T-helper 9 cell (primary cell): Measurements from ENCODE around the gene AKT3.

ENCODE experiments used
- DNase-seq: peaks from one replicate; pipeline ENCODE4 v3.0.0-alpha.2; 2020

The AKT3 gene

GRCh38 chr1:243548516-243548915, 301.5 kb downstream of the AKT3 start:
- no peak for DNase-seq

GRCh38 chr1:243547891-243548290, 302.2 kb downstream of the AKT3 start:
- no peak for DNase-seq

GRCh38 chr1:243546457-243546856, 303.6 kb downstream of the AKT3 start:
- DNase-seq = no peak

GRCh38 chr1:243543501-243543900, 306.5 kb downstream of the AKT3 start:
- no peak for DNase-seq

GRCh38 chr1:243542739-243543415, 307.2 kb downstream of the AKT3 start:
- no peak for DNase-seq

GRCh38 chr1:243539636-243540035, 310.4 kb downstream of the AKT3 start:
- no peak for DNase-seq

- no peak for DNase-seq
Observed at GRCh38 chr1:243535014-243535413, 315.0 kb downstream of the AKT3 start.

- DNase-seq = no peak
Observed at GRCh38 chr1:243529512-243529911, 320.5 kb downstream of the AKT3 start.

GRCh38 chr1:243528459-243529121, 321.5 kb downstream of the AKT3 start:
- DNase-seq = no peak

GRCh38 chr1:243526180-243526579, 323.9 kb downstream of the AKT3 start:
- DNase-seq = no peak

GRCh38 chr1:243525085-243525487, 325.0 kb downstream of the AKT3 start:
- no peak for DNase-seq

GRCh38 chr1:243523766-243524165, 326.3 kb downstream of the AKT3 start:
- no peak for DNase-seq

- no peak for DNase-seq
Observed at GRCh38 chr1:243520831-243521230, 329.2 kb downstream of the AKT3 start.

GRCh38 chr1:243514927-243515326, 335.1 kb downstream of the AKT3 start:
- no peak for DNase-seq

- DNase-seq = no peak
Observed at GRCh38 chr1:243513726-243514491, 336.1 kb downstream of the AKT3 start.

GRCh38 chr1:243510928-243511327, 339.1 kb downstream of the AKT3 start:
- DNase-seq = no peak

- no peak for DNase-seq
Observed at GRCh38 chr1:243508943-243509342, 341.1 kb downstream of the AKT3 start.

GRCh38 chr1:243508303-243508713, 341.7 kb downstream of the AKT3 start:
- no peak for DNase-seq

GRCh38 chr1:243507672-243508302, 342.3 kb downstream of the AKT3 start:
- DNase-seq = no peak

- DNase-seq = no peak
Observed at GRCh38 chr1:243507001-243507671, 342.9 kb downstream of the AKT3 start.

GRCh38 chr1:243505986-243506689, 343.9 kb downstream of the AKT3 start:
- no peak for DNase-seq

GRCh38 chr1:243503155-243503554, 346.9 kb downstream of the AKT3 start:
- DNase-seq = no peak
